ENCODE data around the gene DHFR2. TPM values are rescaled to one million over a fixed set of nuclear protein-coding genes. Genes with fewer than 3 reads are reported as not detected.
"Not testable (repeated sequence)": the region's sequence is repeated elsewhere in the genome, so short reads cannot be mapped to it uniquely, and the experiment has no call there.

Gene DHFR2
- total and polyA plus RNA-seq, 2 donors (not counting 1 experiment from before 2014, with no cell fraction given): 0.91 to 8.1 TPM

- H3K4me1 Mint-ChIP-seq; H3K9me3 ChIP-seq (ENCODE audit: control extremely low read depth in 1 of 3, control insufficient read depth in 2 of 3, insufficient read depth in 1 of 3, low read length in 2 of 3); H3K27me3 Mint-ChIP-seq; H3K27ac Mint-ChIP-seq; H4K20me1 ChIP-seq (ENCODE audit: control insufficient read depth, insufficient read depth, low read length, poor library complexity, severe bottlenecking); intact Hi-C loops (cut with micrococcal nuclease); H3K9ac ChIP-seq (ENCODE audit: low read length); H3K4me2 ChIP-seq (replicated peaks; ENCODE audit: low read depth, low read length, poor library complexity, severe bottlenecking); CTCF ChIA-PET; H3K9me3 Mint-ChIP-seq (ENCODE audit: insufficient read depth); H3K4me3 Mint-ChIP-seq; POLR2A ChIA-PET; H3K4me3 ChIP-seq (ENCODE audit: control extremely low read depth in 1 of 5, extremely low read depth in 1 of 5, insufficient read depth in 1 of 5, low read depth in 2 of 5, low read length in 4 of 5); H3K4me1 ChIP-seq (ENCODE audit: control insufficient read depth in 2 of 2, insufficient read depth in 2 of 2, low read length in 2 of 2); H3K79me2 ChIP-seq (ENCODE audit: control insufficient read depth, insufficient read depth, low read length); ATAC-seq (ENCODE audit: low read depth); H3K27ac ChIP-seq (ENCODE audit: low read length in 2 of 2); H3K27me3 ChIP-seq (replicated peaks in 1 of 4; ENCODE audit: control extremely low read depth in 1 of 4, control insufficient read depth in 3 of 4, insufficient read depth in 4 of 4, low read length in 3 of 4); H2AFZ ChIP-seq (ENCODE audit: insufficient read depth, low read depth, low read length, poor library complexity, severe bottlenecking); DNase-seq: not testable (repeated sequence)
- H3K36me3 ChIP-seq (replicated peaks in 1 of 2; ENCODE audit: control extremely low read depth in 1 of 2, control insufficient read depth in 1 of 2, extremely low read depth in 1 of 2, insufficient read depth in 2 of 2, low read length in 1 of 2): peaks cover 9 to 23% of the 10 kb centered on the region in 2 experiments
These were observed 47.5 kb upstream of the DHFR2 start for GRCh38 chr3:94110232-94110631.

- Mint-ChIP-seq H3K9me3 (ENCODE audit: insufficient read depth) (no peaks in the 10 kb centered on the region), H3K4me1 (no peaks in the 10 kb centered on the region), H3K27me3 (no peaks in the 10 kb centered on the region), H3K27ac (no peak overlapping the region), H3K4me3 (no peak overlapping the region)
- ATAC-seq (ENCODE audit: low read depth) (no peak), DNase-seq (no peak)
- Histone ChIP-seq H3K27me3 (replicated peaks in 1 of 4; ENCODE audit: control extremely low read depth in 1 of 4, control insufficient read depth in 3 of 4, insufficient read depth in 4 of 4, low read length in 3 of 4) (no peaks in the 10 kb centered on the region), H3K27ac (ENCODE audit: low read length in 2 of 2) (no peak overlapping the region), H3K79me2 (ENCODE audit: control insufficient read depth, insufficient read depth, low read length) (no peaks in the 10 kb centered on the region), H3K36me3 (replicated peaks in 1 of 2; ENCODE audit: control extremely low read depth in 1 of 2, control insufficient read depth in 1 of 2, extremely low read depth in 1 of 2, insufficient read depth in 2 of 2, low read length in 1 of 2) (peaks cover 5 to 32% of the 10 kb centered on the region in 2 experiments), H3K4me2 (replicated peaks; ENCODE audit: low read depth, low read length, poor library complexity, severe bottlenecking) (no peak overlapping the region), H3K4me1 (ENCODE audit: control insufficient read depth in 2 of 2, insufficient read depth in 2 of 2, low read length in 2 of 2) (no peaks in the 10 kb centered on the region), H3K9me3 (ENCODE audit: control extremely low read depth in 1 of 3, control insufficient read depth in 2 of 3, insufficient read depth in 1 of 3, low read length in 2 of 3) (no peaks in the 10 kb centered on the region), H3K9ac (ENCODE audit: low read length) (no peak overlapping the region), H2AFZ (ENCODE audit: insufficient read depth, low read depth, low read length, poor library complexity, severe bottlenecking) (no peak overlapping the region), H3K4me3 (ENCODE audit: control extremely low read depth in 1 of 5, extremely low read depth in 1 of 5, insufficient read depth in 1 of 5, low read depth in 2 of 5, low read length in 4 of 5) (no peak overlapping the region), H4K20me1 (ENCODE audit: control insufficient read depth, insufficient read depth, low read length, poor library complexity, severe bottlenecking) (no peaks in the 10 kb centered on the region)
- TF ChIP-seq EZH2 (IDR thresholded peaks at IDR 0.05; ENCODE audit: borderline replicate concordance, insufficient read depth, low read depth, low read length, poor library complexity, severe bottlenecking) (no peak), CTCF (IDR thresholded peaks at IDR 0.05) (no peak)
- intact Hi-C loops (cut with micrococcal nuclease): no loop called here
- ChIA-PET POLR2A (no interaction called here), CTCF (interaction anchor here (0.9 kb wide), 1 partner anchor 8 kb away, joined by 3 read pairs; no protein-coding TSS in a partner anchor)
- WGBS (ENCODE audit: insufficient coverage): no CpG with 5 or more reads among the region's 5 CpGs
These were observed 43.6 kb upstream of the DHFR2 start for GRCh38 chr3:94106268-94106667.
